Right lobe of liver (tissue), 4 donors: ENCODE data around the gene IGF2BP1.

Experiments
- CTCF ChIP-seq, 4 donors: fragments of 200-600 bp in 3 of 4; fragments of 450-650 bp in 1 of 4; IDR thresholded peaks; one replicate each; pipeline versions ENCODE4 v1.5.1 to v1.8.0; 2016 to 2022; ENCODE audit warnings: antibody characterized with exemption in 4 of 4, mild to moderate bottlenecking in 2 of 4
- POLR2A ChIP-seq: fragments of 450-650 bp; IDR thresholded peaks from one replicate; pipeline ENCODE4 v1.6.1; 2017; ENCODE audit warnings: antibody characterized with exemption, mild to moderate bottlenecking
- donor health status: DM: no; HTN: no; CAD: no.
- donor health status: DM: no; HTN: no; CAD: no.
- donor health status: DM: no; HTN: yes; CAD: no.

DNA sequence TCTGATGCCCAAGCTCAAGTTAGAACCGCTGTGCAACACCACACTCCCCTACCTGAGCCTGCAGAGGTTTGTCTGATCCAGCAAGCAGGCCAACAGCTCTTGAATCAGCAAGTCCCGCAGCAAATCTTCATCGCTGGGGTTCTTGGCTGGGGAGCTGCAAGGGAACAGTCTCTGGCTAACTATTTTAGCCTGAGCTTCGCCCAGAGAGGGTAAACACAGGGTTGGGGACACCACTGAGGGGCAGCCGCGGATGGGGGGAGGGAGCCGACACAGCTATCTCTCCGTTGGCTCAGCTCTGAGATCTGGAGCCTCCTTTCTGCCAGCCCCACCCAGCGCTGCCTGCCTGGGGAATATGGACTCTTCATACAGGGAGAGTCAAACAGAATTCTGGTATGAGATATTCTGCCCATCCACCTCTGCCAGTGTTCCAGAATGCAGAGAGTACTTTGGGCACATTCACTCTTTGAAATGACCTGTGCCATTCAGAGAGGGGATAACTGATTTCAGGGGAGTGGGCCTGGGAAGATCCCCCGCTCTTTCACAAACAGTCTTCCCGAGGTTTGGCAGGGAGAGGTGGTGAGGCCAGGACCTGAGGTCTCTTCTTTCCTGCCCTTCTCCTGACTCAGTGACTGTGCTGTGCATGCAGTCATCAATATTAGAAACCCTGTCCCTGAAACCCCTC, 36.2 kb upstream of the IGF2BP1 start:
- no peak for TF ChIP-seq CTCF (IDR thresholded peaks at IDR 0.05)
- TF ChIP-seq POLR2A = no peak
